ENCODE measurements around the gene PARP3. TPM values are rescaled to one million over a fixed set of nuclear protein-coding genes. Genes with fewer than 3 reads are reported as not detected.

PARP3 gene
- total RNA-seq, 4 donors from 2014 or later: 32.1 to 50.8 (median 47.1) TPM

DNA sequence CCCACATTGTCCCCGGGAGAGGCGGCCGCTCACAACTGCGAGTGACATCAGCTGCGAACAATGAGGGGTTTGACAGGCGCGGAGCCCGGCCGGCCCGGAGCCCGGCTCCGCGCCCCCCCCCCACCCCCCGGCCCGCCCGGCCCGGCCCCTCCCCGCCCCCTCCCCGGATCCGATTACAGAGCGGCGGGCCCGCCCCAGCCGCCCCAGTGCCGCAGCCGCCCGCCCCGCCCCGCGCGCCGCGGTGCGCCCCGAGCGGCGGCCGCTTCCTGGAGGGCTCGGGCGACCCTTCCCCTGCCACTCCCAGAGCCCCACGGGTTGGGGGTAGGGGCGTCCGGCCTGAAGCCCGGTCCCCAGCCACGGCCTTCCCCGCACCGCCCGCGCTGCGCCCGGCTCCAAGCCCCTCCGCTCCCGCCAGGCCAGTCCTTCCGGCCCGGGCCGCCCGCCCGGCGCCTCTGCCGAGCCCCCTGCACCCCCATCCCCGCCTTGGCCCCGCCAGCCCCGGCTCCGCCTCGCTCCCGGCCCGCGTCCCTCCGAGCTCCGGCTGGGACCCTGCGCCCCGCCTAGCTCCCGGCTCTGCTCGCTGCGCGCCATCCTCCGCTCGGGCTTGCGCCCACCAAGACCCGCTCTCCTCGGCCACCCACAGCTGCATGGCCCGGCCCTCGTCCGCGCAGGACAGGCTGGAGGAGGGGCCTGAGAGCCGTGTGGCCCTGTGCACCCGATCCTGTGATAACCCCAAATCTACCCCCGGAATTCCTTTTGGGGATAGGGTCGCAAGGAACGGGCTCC lies 25.4 kb downstream of the PARP3 start, which contains the start of gene PCBP4:
PCBP4 (minus strand) TSS at position 71 of the 786 bp plus-strand sequence. CDS start 6,214 bp downstream, outside the sequence.
- H3K27me3 ChIP-seq: no peaks in the 10 kb centered on the region
- no peaks in the 10 kb centered on the region for H3K36me3 ChIP-seq
- peak in 1 of 2 donors; percentile 75 for TF ChIP-seq POLR2A (IDR thresholded peaks at IDR 0.05)
- TF ChIP-seq, protein P1, sequence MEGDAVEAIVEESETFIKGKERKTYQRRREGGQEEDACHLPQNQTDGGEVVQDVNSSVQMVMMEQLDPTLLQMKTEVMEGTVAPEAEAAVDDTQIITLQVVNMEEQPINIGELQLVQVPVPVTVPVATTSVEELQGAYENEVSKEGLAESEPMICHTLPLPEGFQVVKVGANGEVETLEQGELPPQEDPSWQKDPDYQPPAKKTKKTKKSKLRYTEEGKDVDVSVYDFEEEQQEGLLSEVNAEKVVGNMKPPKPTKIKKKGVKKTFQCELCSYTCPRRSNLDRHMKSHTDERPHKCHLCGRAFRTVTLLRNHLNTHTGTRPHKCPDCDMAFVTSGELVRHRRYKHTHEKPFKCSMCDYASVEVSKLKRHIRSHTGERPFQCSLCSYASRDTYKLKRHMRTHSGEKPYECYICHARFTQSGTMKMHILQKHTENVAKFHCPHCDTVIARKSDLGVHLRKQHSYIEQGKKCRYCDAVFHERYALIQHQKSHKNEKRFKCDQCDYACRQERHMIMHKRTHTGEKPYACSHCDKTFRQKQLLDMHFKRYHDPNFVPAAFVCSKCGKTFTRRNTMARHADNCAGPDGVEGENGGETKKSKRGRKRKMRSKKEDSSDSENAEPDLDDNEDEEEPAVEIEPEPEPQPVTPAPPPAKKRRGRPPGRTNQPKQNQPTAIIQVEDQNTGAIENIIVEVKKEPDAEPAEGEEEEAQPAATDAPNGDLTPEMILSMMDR (IDR thresholded peaks at IDR 0.05): no peak
- peaks cover 10 to 12% of the 10 kb centered on the region in 2 donors for H3K4me1 ChIP-seq
- intact Hi-C loops (cut with DNase I): no loop called here
- H3K27ac ChIP-seq: peak within 1 kb of the TSS; percentile 78 to 83 (median 82)
- peak; percentile 75 to 77 for DNase-seq
- WGBS, 2 donors: 2 to 4% methylated on average over 8 of the region's 90 CpGs
- H3K4me3 ChIP-seq (replicated peaks in 1 of 3): peak within 1 kb of the TSS; percentile 61 to 95 (median 73)
- H3K9me3 ChIP-seq: no peaks in the 10 kb centered on the region

DNA sequence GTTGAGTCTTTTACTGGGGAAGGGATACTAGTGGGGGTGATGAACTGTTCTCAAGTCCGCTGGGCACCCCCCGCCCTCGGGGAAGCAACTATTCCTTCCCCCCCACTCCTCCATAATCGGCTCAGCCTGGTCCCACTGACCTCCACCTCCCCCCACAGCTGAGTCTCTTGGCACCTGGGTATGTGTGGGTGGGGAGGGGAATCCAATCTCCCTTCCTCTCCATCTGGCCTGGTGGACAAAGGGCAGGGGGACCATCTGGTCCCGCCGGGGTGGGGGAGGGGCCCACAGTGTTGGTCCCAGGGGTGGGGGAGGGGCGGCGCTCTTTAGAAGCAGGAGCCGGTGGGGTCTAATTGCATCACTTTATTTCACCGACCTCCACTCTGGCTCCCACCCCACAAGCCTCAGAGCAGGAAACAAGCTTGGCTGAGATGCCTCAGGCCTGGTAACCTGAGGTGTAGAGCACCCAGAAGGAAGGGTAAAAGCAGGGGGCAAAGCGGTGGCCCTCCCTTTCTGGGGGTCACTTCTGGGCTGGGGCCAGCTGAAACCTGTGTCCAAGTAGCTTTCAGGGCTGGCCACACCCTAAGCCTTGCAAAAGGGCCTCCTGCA lies 26.1 kb downstream of the PARP3 start:
- Histone ChIP-seq H3K4me1 (peaks cover 10 to 19% of the 10 kb centered on the region in 2 donors), H3K27me3 (no peaks in the 10 kb centered on the region), H3K4me3 (replicated peaks in 1 of 3) (peak overlapping the region; percentile 61 to 95 (median 67)), H3K36me3 (no peaks in the 10 kb centered on the region), H3K9me3 (no peaks in the 10 kb centered on the region), H3K27ac (peak overlapping the region; percentile 78 to 83 (median 82))
- TF ChIP-seq, protein P1 (IDR thresholded peaks at IDR 0.05): no peak
- no peak for TF ChIP-seq POLR2A (IDR thresholded peaks at IDR 0.05)
- intact Hi-C loops (cut with DNase I): no loop called here
- whole genome bisulfite sequencing, 2 donors: 9 to 17% methylated on average over 7 to 10 of the region's 11 CpGs
- DNase-seq: peak in 1 of 2 donors; percentile 36

DNA sequence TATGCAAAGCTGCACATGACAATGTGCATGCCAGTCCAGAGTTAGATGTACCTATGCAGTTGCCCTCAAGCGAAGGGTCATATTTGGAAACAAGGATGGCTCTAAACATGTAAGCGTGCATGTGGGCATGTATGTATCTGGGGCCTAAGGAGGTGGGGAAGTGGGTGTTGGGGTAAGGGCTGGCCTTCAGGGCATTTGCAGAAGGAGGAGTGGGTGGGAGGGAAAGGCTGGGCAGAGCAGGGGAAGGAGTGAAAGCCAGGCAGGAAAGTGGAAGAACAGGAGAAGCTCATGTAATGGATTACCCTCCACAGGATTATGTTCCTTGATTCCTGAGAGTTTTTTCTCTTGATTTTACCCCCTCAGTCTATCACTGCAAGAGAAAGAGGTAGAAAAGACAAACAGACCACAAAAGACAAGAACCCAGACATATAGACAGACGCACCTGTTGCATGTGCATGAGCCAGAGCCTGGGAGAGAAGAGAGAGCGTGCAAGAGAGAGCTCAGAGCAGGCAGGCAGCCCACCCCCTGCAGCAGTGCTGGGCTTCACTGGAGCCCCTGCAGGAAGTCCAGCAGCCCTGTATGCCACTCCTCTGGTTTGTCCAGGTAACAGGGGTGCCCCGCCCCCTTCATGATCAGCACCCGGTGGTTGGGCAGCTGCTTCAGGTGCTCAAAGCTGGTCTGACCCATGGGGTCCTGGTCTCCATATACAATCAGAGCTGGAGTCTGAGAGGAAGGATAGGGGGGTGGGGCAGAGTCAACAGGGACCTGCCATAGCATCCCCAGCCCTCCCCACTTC lies 26.9 kb downstream of the PARP3 start:
- intact Hi-C loops (cut with DNase I): no loop called here
- Histone ChIP-seq H3K4me3 (replicated peaks in 1 of 3) (no peak overlapping the region), H3K27me3 (no peaks in the 10 kb centered on the region), H3K27ac (no peak overlapping the region), H3K9me3 (no peaks in the 10 kb centered on the region), H3K4me1 (peaks cover 11 to 24% of the 10 kb centered on the region in 2 donors), H3K36me3 (no peaks in the 10 kb centered on the region)
- TF ChIP-seq, protein P1 (IDR thresholded peaks at IDR 0.05): no peak
- no peak for TF ChIP-seq POLR2A (IDR thresholded peaks at IDR 0.05)
- 88 to 98% methylated on average over 4 to 6 of the region's 6 CpGs for WGBS, 2 donors
- DNase-seq: no peak

DNA sequence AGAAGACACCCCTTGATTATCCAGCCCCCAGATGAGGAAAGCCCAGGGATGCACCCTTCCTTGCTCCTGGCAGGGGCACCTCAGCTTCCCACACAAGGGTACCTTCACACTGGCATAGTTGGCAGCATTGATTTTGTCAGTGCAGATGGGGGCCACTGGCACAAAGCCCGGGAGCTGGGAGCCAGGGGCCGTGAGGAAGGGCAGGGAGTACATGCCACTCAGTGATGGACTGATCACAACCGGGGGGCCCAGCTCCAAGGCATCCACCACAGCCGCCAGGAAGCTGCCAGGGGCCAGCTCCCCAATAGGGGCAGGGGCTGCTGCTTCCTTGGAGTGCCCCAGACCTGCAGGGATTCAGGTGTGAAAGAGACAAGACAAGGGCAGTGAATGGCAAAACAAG lies 27.7 kb downstream of the PARP3 start:
- WGBS, 2 donors: 81 to 86% methylated on average over 4 of the region's 4 CpGs
- no peaks in the 10 kb centered on the region for H3K27me3 ChIP-seq
- intact Hi-C loops (cut with DNase I): loop anchor here (10.0 kb wide), 1 partner anchor 585 kb away; the partner anchor contains the start of gene MANF
- no peak overlapping the region for H3K4me3 ChIP-seq (replicated peaks in 1 of 3)
- H3K27ac ChIP-seq: no peak overlapping the region
- no peaks in the 10 kb centered on the region for H3K36me3 ChIP-seq
- no peaks in the 10 kb centered on the region for H3K9me3 ChIP-seq
- no peak for TF ChIP-seq POLR2A (IDR thresholded peaks at IDR 0.05)
- TF ChIP-seq, protein P1 (IDR thresholded peaks at IDR 0.05): no peak
- DNase-seq: no peak
- H3K4me1 ChIP-seq: peaks cover 18 to 31% of the 10 kb centered on the region in 2 donors

All from thyroid gland (tissue), 4 donors.